ENCODE data around the gene SMARCD3. TPM values are rescaled to one million over a fixed set of nuclear protein-coding genes. Genes with fewer than 3 reads are reported as not detected.

Gene SMARCD3
- total RNA-seq, 1 donor from 2014 or later: 5.6 TPM

- DNase-seq (ENCODE audit: extremely low read depth, low read depth, low spot score): no peak
These were observed 2.0 kb upstream of the SMARCD3 start for GRCh38 chr7:151250181-151251132.

GRCh38 chr7:151249732-151250072 is 1.2 kb upstream of the SMARCD3 start:
- no peak for DNase-seq (ENCODE audit: extremely low read depth, low read depth, low spot score)

GRCh38 chr7:151249034-151249731 is 689 bp upstream of the SMARCD3 start:
- DNase-seq (ENCODE audit: extremely low read depth, low read depth, low spot score): no peak

GRCh38 chr7:151247611-151248345 is 716 bp downstream of the SMARCD3 start:
- DNase-seq (ENCODE audit: extremely low read depth, low read depth, low spot score): no peak

- no peak for DNase-seq (ENCODE audit: extremely low read depth, low read depth, low spot score)
These were observed 1.5 kb downstream of the SMARCD3 start for GRCh38 chr7:151246851-151247580.

DNA sequence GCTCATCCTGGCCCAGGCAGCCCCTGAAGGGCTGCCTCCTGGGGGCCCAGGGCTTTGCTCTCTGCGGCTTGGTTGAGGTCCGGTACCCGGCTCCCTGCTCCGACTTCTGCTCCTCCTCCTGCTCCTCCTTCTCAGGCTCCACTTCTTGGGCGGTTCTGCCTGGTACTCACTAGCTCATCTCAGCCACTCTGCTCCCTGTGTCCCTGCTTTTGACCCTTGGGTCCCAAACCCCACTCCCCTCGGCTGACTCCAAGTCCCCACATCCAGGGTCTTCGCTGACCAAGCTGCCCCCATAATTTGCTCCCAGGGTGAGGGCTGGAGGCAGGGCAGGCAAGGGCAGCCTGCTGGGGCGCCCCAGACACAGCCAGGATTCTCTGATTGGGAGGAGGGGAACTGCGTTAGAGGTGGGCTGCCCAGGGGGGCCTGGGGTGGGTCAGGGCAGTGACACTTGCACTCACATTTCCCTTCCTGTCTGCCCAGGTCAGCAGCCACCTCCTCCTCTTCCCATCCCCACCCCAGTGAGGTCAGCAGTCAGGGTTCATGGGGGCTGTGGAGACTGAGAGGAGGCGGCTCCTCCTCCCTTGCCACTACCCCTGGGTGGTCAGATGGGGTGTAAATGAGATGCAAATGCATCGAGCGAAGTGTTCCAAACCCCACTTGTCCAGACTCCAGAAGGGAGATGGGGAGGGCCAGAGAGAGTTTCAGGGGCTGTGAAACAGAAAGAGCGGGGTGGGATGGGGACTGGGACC is 2.2 kb downstream of the SMARCD3 start:
- no peak for DNase-seq (ENCODE audit: extremely low read depth, low read depth, low spot score)

DNA sequence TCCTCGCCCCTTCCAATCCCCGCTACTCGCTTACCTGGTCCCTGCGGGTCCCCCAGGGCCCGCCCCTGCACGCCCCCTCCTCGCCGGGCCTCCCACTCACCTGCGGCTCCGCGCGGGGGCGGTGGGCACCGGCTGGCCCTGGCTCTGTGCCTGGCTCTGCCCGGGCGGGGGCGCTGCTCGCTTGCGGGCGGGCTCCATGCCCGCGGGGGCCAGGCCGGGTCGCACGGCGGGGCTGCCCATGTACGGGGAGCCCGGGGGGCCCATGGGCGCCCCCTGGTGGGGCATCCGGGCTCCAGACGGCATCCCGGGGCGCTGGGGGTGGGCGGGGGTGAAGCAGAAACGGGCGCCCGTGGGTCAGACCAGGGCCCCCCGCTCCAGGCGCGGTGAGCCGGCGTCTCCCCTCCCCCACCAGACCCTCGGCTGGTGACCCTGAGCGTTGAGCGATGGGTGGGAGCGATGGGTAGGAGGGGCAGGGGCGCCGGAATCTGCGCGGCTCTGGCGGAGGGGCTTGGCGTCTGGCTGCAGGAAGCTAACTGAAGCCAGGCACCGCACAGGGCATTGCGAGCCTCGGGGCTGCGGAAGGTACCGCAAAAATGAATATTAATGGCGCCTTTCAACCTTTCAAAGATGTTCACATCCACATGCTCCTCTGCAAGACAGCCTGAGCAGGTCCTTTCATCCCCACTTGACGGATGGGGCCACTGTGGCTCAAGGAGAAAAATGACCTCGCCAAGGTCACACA is 3.0 kb downstream of the SMARCD3 start:
- DNase-seq (ENCODE audit: extremely low read depth, low read depth, low spot score): no peak

DNA sequence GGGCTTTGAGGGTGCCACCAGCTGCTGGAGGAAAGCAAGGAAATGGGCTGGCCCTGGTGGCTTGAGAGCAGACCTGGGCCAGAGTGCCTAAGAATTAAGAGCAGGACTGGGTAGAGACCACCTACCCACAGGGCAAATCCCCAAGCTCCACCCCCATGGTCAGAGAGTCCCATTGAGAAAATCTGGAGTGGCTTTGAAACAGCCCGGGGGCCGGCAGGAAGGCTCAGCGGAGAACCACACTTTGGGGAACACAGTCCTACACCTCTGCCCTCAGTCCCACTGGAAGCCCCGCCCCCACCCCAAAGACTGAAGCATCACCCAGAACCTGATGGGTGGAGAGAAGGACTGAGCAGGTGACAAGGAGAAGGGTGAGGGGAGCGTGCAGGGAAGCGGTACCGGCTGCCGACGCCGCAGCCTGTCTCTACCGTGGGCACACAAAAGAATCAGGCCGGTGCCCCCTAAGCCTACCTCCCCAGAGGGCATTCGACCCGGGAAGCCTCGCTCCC is 3.6 kb downstream of the SMARCD3 start:
- DNase-seq (ENCODE audit: extremely low read depth, low read depth, low spot score): no peak

GRCh38 chr7:151244196-151244840 is 4.2 kb downstream of the SMARCD3 start:
- no peak for DNase-seq (ENCODE audit: extremely low read depth, low read depth, low spot score)

- DNase-seq (ENCODE audit: extremely low read depth, low read depth, low spot score): no peak
These were observed 4.9 kb downstream of the SMARCD3 start for GRCh38 chr7:151243408-151244195.

DNA sequence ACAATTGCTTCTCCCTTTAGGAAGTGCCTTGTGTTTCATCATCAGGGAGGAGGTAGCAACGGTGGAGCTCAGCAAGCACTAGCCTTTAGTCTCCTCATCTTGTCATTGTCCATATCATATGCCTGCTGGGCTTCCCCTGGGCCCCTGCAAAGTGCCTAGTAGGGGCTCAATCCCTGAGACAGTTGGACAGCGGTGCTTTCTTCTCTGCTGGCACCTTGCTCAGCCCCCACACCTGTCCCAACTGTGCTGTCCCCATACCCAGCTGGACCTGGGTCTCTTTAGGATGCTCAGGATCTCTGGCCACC is 5.5 kb downstream of the SMARCD3 start:
- DNase-seq (ENCODE audit: extremely low read depth, low read depth, low spot score): no peak

DNA sequence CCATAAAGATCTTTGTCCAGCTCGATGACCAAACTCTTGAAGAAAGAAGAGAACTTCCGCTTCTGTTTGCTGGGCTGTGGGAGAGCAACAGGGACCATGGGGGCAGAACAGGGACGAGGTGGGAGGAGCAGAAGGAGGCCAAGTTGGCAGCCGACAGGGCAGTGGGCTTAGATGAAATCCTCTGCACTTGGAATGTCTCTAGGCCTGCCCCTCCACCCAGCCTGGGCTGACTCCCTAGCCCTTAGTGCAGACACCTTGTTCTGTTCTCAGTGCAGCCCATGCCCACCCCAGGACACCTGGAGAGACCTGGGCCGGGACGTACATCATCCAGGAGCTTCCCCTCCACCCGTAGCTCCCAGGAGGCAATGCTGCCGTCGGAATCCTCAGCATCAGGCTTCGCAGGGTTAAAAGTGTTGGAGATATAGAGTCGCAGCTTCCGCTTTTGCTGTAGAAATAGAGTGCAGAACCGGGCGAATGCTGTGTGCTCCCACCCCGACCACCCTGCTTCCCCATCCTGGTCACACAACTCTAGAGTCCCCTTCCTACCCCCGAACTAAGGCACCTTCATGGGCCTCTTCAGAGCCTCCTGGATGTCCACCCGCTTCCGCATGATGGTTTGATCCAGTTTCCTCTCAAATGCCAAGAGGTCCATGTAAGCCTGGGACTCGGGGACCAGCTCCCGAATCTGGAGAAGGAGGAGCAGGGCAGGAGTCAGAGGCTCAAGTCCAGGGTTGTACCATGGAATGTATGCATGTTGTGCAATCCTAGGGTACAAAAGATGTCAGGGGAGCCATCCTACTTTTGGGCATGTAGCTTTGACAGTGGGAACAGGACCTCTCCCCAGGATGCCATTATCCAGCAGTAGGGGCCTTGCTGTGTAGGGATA is 6.1 kb downstream of the SMARCD3 start:
- no peak for DNase-seq (ENCODE audit: extremely low read depth, low read depth, low spot score)

GRCh38 chr7:151241755-151242096 is 6.8 kb downstream of the SMARCD3 start:
- DNase-seq (ENCODE audit: extremely low read depth, low read depth, low spot score): no peak

GRCh38 chr7:151240942-151241754 is 7.3 kb downstream of the SMARCD3 start:
- DNase-seq (ENCODE audit: extremely low read depth, low read depth, low spot score): no peak

DNA sequence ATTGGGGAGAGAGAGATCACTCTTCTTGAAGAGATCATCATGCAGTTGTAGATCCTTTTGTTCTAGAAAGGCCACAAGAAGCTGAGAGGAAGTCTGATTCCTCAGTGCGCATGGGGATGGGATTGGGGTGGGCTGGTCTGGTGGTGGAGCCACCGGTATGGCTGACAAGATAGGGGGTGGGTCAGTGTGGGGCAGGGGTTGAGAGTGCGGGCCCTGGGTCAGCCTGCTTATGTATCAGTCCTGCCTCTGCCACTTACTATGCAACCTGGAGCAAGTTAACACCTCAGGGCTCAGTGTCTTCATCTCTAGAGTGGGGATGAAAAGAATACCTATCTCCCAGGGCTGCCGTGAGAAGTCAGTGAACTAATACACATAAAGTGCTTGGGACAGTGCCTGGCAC is 8.0 kb downstream of the SMARCD3 start:
- DNase-seq (ENCODE audit: extremely low read depth, low read depth, low spot score): no peak

- DNase-seq (ENCODE audit: extremely low read depth, low read depth, low spot score): no peak
These were observed 8.5 kb downstream of the SMARCD3 start for GRCh38 chr7:151239837-151240459.
